HG02973 (cell line): ENCODE results near the gene DMD.

Experiments used
- ATAC-seq: cut with Tn5 transposase; IDR thresholded peaks from one replicate; pipeline ENCODE4 v1.9.1; 2021; ENCODE audit warnings: moderate library complexity; ENCODE audit not compliant: unreplicated experiment

The DMD gene

DNA sequence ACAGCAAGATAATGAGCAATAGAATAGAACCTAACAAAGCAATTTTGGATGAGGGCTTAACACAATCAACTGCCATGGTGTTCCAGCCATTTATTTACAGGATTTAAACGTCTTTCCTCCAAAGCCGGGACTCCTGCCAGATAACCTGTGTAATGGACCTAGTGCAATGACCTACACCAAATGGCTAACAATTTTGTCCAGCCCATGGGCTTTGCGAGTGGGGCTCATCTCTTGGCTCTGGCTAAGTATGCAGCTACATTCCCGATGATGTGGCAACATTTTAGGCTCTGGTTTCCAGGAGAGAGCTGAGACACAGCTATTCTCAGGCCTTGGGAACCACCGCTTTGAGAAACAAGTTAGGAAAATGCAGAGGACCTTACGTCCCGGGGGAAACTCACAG lies 1317.2 kb downstream of the DMD start:
- no peak for ATAC-seq

- ATAC-seq = peak; percentile 56
Observed at GRCh38 chrX:31893525-31893924, 1317.8 kb downstream of the DMD start.

GRCh38 chrX:31889088-31889487 lies 1322.3 kb downstream of the DMD start:
- no peak for ATAC-seq

DNA sequence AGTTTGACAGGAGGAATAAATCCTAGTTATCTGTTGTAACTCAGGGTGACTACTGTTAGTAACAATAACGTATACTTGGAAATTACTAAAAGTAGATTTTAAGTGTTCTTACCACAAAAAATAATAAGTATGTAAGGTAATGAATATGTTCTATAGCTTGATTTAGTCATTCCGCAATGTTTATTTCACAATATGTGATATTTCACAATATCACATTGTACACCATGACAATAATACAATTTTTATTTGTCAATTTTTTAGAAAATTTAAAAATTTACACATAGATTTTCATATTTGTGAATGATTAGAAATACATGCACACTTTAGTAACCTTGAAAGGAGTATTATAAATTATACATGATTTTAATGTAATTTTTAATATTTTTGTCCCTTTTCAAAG lies 1326.8 kb downstream of the DMD start:
- no peak for ATAC-seq

GRCh38 chrX:31872007-31872406 lies 1339.3 kb downstream of the DMD start:
- no peak for ATAC-seq

- no peak for ATAC-seq
Observed at GRCh38 chrX:31870267-31870666, 1341.1 kb downstream of the DMD start.

DNA sequence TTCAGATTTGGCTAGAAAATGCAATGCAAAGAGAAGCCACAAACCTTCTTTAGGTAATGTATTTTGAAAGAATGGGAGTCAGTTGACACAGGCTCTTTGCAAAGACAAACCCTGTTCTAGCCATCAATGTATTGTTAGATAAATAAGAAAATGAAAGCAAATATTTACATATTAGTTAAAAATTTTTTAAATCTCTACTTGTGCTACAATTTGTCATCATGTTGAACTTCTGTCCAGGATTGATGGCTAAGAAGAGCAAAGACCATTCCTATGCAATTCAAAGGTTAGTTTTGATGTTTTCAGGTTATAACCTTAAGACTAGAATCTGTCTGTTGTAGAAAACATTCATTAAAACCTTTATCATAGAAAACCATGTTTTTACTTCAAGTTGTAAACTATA lies 1350.7 kb downstream of the DMD start:
- ATAC-seq = no peak

- ATAC-seq = no peak
Observed at GRCh38 chrX:31858915-31859314, 1352.4 kb downstream of the DMD start.

DNA sequence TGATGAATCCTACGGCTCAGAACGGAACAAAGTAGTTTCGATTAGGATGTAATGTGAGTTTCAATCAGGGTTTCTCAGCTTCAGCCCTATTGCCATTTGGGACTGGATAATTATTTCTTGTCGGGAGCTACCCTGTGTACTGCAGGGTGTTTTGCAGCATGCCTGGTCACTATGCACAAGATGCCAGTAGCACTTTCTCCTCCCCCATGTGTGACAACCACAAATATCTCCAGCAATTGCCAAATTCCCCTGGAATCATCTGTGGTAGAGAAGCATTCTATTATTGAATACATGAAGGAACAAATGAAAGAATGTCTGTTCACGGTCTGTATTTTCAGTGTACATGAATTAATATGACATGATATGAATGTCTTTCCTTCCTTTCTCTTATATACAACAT lies 1356.6 kb downstream of the DMD start:
- ATAC-seq = no peak

GRCh38 chrX:31851761-31852160 lies 1359.6 kb downstream of the DMD start:
- ATAC-seq = no peak

- ATAC-seq = no peak
Observed at GRCh38 chrX:31847773-31848172, 1363.6 kb downstream of the DMD start.

DNA sequence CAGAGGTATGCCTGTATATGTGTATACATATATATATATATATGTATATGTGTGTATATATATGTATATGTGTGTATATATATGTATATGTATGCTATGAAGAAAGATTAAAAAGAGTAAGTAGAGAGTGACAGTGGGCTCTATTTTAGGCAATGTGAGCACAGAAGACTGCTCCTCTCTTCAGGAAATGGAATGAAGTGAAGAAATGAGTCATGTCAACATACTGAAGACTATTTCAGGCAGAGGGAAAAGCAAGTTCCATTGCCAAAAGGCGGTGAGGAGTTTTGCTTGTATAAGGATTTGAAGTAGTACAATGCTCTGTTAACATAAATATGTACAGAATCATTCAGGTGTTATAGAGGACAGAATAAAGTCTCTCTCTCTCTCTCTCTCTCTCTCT lies 1366.3 kb downstream of the DMD start:
- ATAC-seq = no peak

DNA sequence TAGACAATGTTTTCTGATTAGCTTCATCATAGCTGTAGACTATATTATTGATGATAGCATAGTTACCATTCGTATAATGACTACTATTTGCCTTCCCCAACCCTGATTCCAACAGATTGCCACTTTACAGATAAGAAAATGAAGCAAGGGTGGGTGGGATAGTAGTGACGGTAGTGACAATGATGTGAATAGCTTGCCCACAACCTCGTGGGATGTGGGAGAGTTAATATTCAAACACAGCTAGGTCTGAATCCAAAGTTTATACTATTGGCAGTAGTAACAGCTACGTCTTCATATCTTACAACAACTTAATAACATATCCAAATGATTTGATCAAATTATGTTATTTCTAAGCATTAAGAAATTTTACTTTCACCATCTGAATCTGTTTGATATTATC lies 1372.7 kb downstream of the DMD start:
- ATAC-seq = no peak

DNA sequence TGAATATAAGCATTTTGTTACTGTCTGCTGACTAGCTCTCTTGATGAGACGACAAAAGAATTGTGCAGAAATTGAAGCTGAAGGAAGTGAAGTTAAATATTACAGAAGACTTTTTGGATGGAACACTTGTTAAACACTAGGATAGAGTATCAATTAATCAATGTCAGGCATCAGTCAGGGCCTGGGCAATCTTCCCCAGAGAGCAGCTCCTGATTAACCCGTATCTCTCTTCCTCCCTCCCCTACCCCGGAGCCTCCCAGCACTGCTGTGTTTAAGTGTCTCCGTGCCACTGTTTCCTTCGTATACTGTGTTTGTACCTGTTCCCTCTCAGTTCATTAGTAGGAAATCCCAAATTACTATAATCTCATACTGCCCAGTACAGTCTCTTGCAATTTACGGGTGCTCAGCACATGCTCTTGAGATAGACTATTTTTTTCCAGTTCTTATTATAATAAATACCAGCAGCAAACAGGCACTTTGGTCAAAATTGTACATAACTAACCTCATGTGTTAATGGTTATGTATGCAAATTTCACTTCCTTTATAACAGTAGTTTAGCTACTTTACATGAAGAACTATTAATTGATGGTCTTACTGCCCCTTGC lies 1373.8 kb downstream of the DMD start:
- ATAC-seq = no peak

DNA sequence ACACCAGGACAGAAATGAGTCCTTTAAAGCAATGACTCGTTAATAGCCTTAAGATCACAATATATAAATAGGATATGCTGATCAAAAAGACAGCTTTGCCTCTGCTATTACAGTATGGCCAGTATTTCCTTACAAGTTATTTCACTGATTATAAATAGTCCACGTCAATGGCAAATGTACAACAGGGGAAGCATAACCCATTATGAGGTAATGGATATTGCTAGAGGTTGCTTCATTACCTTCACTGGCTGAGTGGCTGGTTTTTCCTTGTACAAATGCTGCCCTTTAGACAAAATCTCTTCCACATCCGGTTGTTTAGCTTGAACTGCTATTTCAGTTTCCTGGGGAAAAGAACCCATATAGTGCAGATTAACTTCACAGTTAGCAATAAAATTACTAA lies 1374.9 kb downstream of the DMD start:
- no peak for ATAC-seq

DNA sequence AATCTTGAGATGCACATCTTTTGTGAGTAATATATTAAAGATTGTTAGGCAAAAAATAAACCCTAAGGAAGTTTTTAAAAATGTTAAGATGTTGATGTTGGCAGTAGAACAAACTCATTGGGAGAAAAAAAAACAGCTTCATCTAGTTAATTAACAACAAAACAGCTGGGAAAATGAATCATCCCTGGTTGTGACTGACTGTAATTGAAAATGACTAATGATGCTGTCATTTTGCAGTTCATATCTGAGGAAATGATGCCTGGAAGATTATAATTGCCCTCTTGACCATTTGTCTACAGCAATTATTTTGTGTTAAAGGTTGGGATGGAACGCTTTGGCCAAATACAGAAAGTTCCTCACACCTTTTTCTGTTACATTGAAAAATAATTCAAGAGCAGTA lies 1379.1 kb downstream of the DMD start:
- no peak for ATAC-seq

GRCh38 chrX:31820430-31821210 lies 1390.7 kb downstream of the DMD start:
- no peak for ATAC-seq

GRCh38 chrX:31819455-31819854 lies 1391.9 kb downstream of the DMD start:
- ATAC-seq = no peak

- no peak for ATAC-seq
Observed at GRCh38 chrX:31811106-31811505, 1400.2 kb downstream of the DMD start.

GRCh38 chrX:31808357-31808756 lies 1403.0 kb downstream of the DMD start:
- ATAC-seq = no peak

DNA sequence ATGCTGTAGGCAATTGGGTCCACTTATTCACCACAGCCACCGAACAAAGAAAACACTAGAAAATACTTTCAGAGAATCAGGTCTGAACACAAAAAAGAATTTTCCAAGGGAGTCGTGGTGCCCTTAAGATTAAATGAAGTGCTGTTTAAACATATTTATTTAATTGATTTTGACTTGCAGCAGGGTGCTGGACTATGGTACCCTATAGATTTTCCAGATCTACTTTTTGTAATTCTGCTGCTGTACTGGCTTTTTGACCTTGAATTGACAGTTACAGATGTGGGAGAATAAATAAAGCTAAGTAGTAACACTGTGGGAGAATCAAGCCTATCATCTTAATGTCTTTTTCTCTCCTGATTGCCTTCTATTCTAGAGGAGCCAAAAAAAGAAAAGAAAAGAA lies 1404.2 kb downstream of the DMD start:
- ATAC-seq = no peak

- no peak for ATAC-seq
Observed at GRCh38 chrX:31805781-31806180, 1405.6 kb downstream of the DMD start.

- no peak for ATAC-seq
Observed at GRCh38 chrX:31800219-31800618, 1411.1 kb downstream of the DMD start.
